Smooth muscle cell (in vitro differentiated cells): ENCODE measurements around the gene MCU. TPM values are rescaled to one million over a fixed set of nuclear protein-coding genes. Genes with fewer than 3 reads are reported as not detected.

Experiments used
- DNase-seq: peaks from one replicate; lab custom pipeline; 2025; ENCODE audit not compliant: unreplicated experiment; lab: John Stamatoyannopoulos, UW
- H2AFZ ChIP-seq: fragments of 200-600 bp; sonication (generic); 2 replicates; pipeline ENCODE4 v1.6.0; 2016; ENCODE audit warnings: antibody characterized with exemption, low read depth, mild to moderate bottlenecking
- H3F3A ChIP-seq: fragments of 200-600 bp; sonication (generic); 2 replicates; pipeline ENCODE4 v1.6.0; 2017; ENCODE audit warnings: antibody characterized with exemption, low read depth
- H3K27ac ChIP-seq: fragments of 200-600 bp; sonication (generic); 2 replicates; pipeline ENCODE4 v1.5.1; 2016; ENCODE audit warnings: low read depth, mild to moderate bottlenecking
- H3K27me3 ChIP-seq: fragments of 200-600 bp; sonication (generic); 2 replicates; pipeline ENCODE4 v1.6.1; 2016; ENCODE audit warnings: low read depth, mild to moderate bottlenecking
- H3K36me3 ChIP-seq: fragments of 200-600 bp; sonication (generic); 2 replicates; pipeline ENCODE4 v1.5.1; 2016; ENCODE audit warnings: low read depth
- H3K4me1 ChIP-seq: fragments of 200-600 bp; sonication (generic); 2 replicates; pipeline ENCODE4 v1.5.1; 2016; ENCODE audit warnings: low read depth
- H3K4me2 ChIP-seq: fragments of 200-600 bp; sonication (generic); 2 replicates; pipeline ENCODE4 v1.6.0; 2016; ENCODE audit warnings: mild to moderate bottlenecking
- H3K4me3 ChIP-seq: fragments of 200-600 bp; sonication (generic); 2 replicates; pipeline ENCODE4 v1.5.1; 2016; ENCODE audit warnings: mild to moderate bottlenecking
- H3K79me2 ChIP-seq: fragments of 200-600 bp; sonication (generic); 2 replicates; pipeline ENCODE4 v1.6.0; 2016; ENCODE audit warnings: low read depth, mild to moderate bottlenecking
- H3K9ac ChIP-seq: fragments of 200-600 bp; sonication (generic); 2 replicates; pipeline ENCODE4 v1.6.0; 2016; ENCODE audit warnings: low read depth
- H3K9me3 ChIP-seq: fragments of 200-600 bp; sonication (generic); replicated peaks from 2 replicates; pipeline ENCODE4 v1.5.1; 2016; ENCODE audit warnings: low read depth
- H4K20me1 ChIP-seq: fragments of 200-600 bp; sonication (generic); 2 replicates; pipeline ENCODE4 v1.6.0; 2016; ENCODE audit warnings: low read depth
- CTCF ChIP-seq: fragments of 200-600 bp; sonication (generic); IDR thresholded peaks from 2 replicates; pipeline ENCODE4 v1.5.1; 2017; ENCODE audit warnings: borderline replicate concordance, mild to moderate bottlenecking, antibody characterized with exemption; ENCODE audit not compliant: insufficient read depth, poor library complexity, severe bottlenecking
- WGBS: methylation state at CpG from one replicate; pipeline ENCODE4 v1.1.7; 2016; ENCODE audit warnings: low lambda C conversion rate; 5-methylcytosine and 5-hydroxymethylcytosine counted together
- polyA plus RNA-seq: library from polyadenylated mRNA; unstranded; fragments of >200 nt; fragmentation: Nextera tagmentation; extraction: Ambion mirVana; gene quantifications from 2 replicates; pipeline ENCODE4 v1.2.1, GENCODE V29; 2016
- total RNA-seq: library from RNA; depleted of rRNA; stranded (reverse); fragments of >200 nt; gene quantifications from 2 replicates; pipeline ENCODE4 v1.2.3, GENCODE V29; 2014

The MCU gene
- total and polyA plus RNA-seq, 2 experiments from 2014 or later, result 15.4 to 30.4 TPM

DNA sequence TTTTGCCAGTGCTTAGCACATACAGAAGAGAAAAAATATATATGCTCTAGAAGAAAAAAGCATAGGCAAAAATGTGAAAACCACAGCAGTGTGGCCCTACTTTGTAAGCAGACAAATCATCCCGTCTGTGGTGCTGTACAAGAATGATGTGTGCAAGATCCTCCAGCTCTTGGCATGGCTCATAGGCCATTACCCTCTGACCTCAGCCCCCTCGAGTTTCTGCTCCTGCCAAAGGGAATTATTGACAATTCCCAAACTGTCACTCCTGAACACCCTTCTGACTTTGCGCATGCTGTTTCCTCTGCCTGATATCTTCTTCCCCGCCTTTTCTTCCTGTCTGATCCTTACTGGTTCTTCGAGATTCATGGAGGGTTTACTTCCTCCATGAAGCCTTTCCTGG, 235.5 kb downstream of the MCU start:
- no peak overlapping the region for H3K4me2 ChIP-seq
- H3K4me1 ChIP-seq, result no peaks in the 10 kb centered on the region
- TF ChIP-seq CTCF, result no peak
- no peaks in the 10 kb centered on the region for H3K27me3 ChIP-seq
- H3K9me3 ChIP-seq, result no peaks in the 10 kb centered on the region
- H3K27ac ChIP-seq, result no peak overlapping the region
- H3K36me3 ChIP-seq, result no peaks in the 10 kb centered on the region
- 87% methylated on average over 5 of the region's 5 CpGs for WGBS
- H3K79me2 ChIP-seq, result no peaks in the 10 kb centered on the region
- no peaks in the 10 kb centered on the region for H3F3A ChIP-seq
- no peak for DNase-seq
- no peak overlapping the region for H2AFZ ChIP-seq
- no peak overlapping the region for H3K4me3 ChIP-seq
- no peak overlapping the region for H3K9ac ChIP-seq
- no peaks in the 10 kb centered on the region for H4K20me1 ChIP-seq

DNA sequence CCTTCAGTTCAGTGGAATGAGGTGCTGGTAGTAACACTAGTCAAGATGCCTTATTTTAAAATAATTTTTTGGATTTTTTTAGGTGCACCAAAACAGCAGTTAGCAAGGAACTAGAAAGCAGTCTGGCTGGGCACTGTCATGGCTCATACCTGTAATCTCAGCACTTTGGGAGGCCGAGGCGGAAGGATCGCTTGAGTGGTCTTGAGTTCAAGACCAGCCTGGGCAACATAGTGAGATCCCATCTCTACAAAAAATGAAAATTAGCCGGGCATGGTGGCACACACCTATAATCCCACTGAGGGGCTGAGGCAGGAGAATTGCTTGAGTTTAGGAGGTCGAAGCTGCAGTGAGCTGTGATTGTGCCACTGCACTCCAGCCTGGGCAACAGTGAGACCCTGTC, 236.9 kb downstream of the MCU start:
- Histone ChIP-seq H3K36me3 (no peaks in the 10 kb centered on the region), H3K27ac (no peak overlapping the region), H3K9me3 (no peaks in the 10 kb centered on the region), H3K4me1 (no peaks in the 10 kb centered on the region), H3K79me2 (no peaks in the 10 kb centered on the region), H3K4me2 (no peak overlapping the region), H3K27me3 (no peaks in the 10 kb centered on the region), H3K9ac (no peak overlapping the region), H2AFZ (no peak overlapping the region), H3F3A (no peaks in the 10 kb centered on the region), H3K4me3 (no peak overlapping the region), H4K20me1 (no peaks in the 10 kb centered on the region)
- WGBS, result 97% methylated on average over 5 of the region's 5 CpGs
- no peak for TF ChIP-seq CTCF
- no peak for DNase-seq

GRCh38 chr10:72930276-72930675, 238.3 kb downstream of the MCU start:
- Histone ChIP-seq H3K9ac (no peak overlapping the region), H3K4me3 (no peak overlapping the region), H3K4me1 (no peaks in the 10 kb centered on the region), H3K9me3 (no peaks in the 10 kb centered on the region), H4K20me1 (no peaks in the 10 kb centered on the region), H3K27ac (no peak overlapping the region), H3K4me2 (no peak overlapping the region), H2AFZ (no peak overlapping the region), H3K36me3 (no peaks in the 10 kb centered on the region), H3K27me3 (no peaks in the 10 kb centered on the region), H3F3A (no peaks in the 10 kb centered on the region), H3K79me2 (no peaks in the 10 kb centered on the region)
- DNase-seq, result no peak
- 93% methylated on average over 2 of the region's 2 CpGs for WGBS
- TF ChIP-seq CTCF, result no peak

DNA sequence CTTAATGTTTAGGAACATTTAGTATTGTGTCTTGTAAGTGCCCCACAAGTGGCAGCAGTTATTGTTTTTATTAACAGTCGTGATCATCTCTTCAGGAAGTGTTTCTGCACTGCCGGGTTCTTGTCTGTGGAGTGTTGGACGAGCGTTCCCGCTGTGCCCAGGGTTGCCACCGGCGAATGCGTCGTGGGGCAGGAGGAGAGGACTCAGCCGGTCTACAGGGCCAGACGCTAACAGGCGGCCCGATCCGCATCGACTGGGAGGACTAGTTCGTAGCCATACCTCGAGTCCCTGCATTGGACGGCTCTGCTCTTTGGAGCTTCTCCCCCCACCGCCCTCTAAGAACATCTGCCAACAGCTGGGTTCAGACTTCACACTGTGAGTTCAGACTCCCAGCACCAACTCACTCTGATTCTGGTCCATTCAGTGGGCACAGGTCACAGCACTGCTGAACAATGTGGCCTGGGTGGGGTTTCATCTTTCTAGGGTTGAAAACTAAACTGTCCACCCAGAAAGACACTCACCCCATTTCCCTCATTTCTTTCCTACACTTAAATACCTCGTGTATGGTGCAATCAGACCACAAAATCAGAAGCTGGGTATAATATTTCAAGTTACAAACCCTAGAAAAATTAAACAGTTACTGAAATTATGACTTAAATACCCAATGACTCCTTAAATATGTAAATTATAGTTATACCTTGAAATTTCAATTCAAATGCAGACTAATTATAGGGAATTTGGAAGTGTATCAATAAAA, 240.5 kb downstream of the MCU start:
- no peaks in the 10 kb centered on the region for H3K36me3 ChIP-seq
- no peak overlapping the region for H3K4me2 ChIP-seq
- H4K20me1 ChIP-seq, result no peaks in the 10 kb centered on the region
- H3K79me2 ChIP-seq, result no peaks in the 10 kb centered on the region
- no peak overlapping the region for H3K4me3 ChIP-seq
- no peak overlapping the region for H2AFZ ChIP-seq
- DNase-seq, result no peak
- no peaks in the 10 kb centered on the region for H3K9me3 ChIP-seq
- H3K9ac ChIP-seq, result no peak overlapping the region
- no peaks in the 10 kb centered on the region for H3K4me1 ChIP-seq
- no peaks in the 10 kb centered on the region for H3F3A ChIP-seq
- H3K27me3 ChIP-seq, result no peaks in the 10 kb centered on the region
- 92% methylated on average over 18 of the region's 20 CpGs for WGBS
- TF ChIP-seq CTCF, result no peak
- H3K27ac ChIP-seq, result no peak overlapping the region
